Fibroblast of skin of abdomen (primary cell): ENCODE measurements around the gene RIPOR1.
A peak's percentile ranks its signal among the peaks of the same experiment; 100 is the strongest.

Source experiments
- DNase-seq: peaks from one replicate; pipeline ENCODE4 v3.0.0-alpha.2; 2013

The RIPOR1 gene

DNA sequence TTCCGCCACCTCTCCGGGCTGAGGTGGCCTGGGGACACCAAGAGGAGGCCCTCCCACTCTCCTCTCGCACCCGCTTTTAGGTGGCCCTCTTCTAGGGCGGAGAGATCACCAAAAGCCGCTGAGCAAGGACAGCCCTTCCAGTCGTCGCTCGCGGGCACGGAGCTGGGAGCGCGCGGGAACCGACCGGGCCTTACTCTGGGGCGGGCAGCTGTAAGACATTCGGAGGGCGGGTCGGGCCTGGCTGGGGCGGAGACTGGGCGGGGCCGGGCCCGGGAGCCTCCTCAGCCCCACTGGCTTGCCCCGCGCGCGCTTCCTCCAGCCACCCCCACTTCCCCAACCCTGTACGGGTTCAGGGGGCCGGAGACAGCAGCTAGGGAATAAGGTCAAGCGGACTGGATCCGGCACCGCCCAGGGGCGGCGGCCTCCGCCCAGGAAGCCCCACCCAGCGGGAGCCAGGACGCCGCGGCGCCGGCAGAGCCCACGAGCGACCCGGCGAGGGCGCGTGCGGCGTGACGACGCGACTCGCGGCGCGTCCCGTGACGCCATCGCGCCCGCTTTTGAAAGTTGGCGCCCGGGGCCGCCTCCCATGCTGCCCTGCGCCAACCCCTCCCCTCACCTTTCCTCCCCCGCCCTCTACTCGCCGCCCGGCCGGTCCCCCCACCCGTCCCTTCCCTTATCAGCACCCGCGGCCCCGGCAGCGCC, 33.3 kb downstream of the RIPOR1 start:
- peak; percentile 97 for DNase-seq

GRCh38 chr16:67562526-67562917, 33.9 kb downstream of the RIPOR1 start, which contains the start of gene CTCF:
Gene CTCF, plus strand, starts transcription at chr16:67562526. Its CDS starts 48,307 bp downstream, at chr16:67610833.
- DNase-seq: peak; percentile 87

GRCh38 chr16:67562918-67563707, 34.5 kb downstream of the RIPOR1 start:
- peak; percentile 65 for DNase-seq

DNA sequence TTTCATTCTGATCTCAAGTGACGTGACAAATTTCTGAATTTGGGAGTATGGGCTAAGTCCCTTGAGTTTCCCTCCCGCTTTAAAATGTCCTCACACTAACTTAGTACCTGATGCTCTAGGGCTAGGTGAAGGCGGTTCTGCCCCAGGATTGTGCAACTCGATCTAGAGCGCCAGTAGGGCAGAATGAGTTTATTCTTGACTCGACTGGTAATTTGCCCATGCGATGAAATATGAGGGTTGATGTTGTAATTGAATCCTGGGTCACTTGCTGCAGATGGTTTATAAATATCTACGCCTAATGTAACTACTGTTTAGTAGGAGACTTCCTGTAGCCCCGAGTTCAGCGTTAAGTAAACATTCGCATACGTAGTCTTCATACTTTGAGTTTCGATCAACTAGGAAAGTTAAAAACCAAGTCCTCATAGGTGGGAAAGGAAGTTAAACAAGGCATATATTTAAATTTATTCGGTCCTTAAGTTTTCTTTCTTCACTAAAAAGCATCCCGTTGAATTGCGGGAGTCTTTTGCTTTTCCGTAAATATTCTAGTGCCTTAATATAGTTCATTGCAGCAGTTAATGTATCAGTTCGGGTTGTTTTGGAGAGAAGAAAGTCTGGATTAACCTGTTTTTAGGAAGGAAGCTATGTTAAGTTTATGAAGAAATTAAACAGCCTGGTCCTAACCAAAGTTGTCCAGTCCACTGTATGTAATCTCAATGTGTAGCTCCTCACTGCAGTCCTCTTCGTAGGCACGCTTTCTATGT, 35.3 kb downstream of the RIPOR1 start:
- peak; percentile 45 for DNase-seq

DNA sequence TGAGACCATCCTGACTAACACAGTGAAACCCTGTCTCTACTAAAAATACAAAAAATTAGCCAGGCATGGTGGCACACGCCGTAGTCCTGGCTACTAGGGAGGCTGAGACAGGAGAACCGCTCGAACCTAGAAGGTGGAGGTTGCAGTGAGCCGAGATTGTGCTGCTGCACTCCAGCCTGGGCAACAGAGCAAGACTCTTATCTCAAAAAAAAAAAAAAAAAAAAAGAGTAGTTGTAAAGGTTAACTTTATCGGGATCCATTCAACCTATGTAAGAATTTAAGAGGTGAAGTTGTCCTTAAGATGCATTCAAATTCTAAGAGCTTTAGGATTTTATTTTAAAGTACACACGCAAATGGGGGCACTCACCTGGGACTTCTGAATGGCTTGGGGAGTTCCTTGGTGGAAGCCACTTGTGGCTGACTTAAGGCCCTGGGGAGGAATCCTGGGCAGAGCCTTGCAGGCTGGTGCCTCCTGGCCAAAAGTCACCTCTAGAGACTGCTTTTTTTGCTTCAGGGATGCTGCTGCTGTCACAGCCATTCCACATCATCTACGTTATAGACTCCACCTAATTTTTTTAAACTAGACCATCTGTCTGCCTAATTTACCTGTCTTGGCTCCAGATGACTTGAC, 37.0 kb downstream of the RIPOR1 start:
- DNase-seq: no peak

- peak; percentile 51 for DNase-seq
These were observed 42.8 kb downstream of the RIPOR1 start for GRCh38 chr16:67571464-67571863.

DNA sequence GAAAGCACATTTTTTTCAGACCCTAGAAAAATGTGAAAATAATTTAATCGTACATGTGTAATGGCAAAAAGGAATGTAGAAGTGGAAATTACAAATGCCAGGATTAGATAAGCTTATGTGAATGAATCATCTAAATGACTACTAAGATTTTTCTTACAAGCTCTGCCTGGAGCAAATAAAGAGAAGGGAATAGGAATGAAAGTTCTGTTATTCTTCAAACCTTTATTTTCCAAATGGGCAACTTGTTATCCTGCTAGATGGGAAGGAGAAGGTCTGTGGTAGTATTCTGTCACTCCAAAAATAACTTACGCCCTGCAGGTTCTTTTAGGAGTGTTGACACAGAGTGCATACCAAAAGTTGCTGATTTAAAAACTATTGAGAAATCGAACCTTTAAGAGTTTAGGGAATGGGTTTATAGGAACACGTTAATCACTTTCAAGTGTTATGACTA, 43.4 kb downstream of the RIPOR1 start:
- DNase-seq: peak; percentile 64

DNA sequence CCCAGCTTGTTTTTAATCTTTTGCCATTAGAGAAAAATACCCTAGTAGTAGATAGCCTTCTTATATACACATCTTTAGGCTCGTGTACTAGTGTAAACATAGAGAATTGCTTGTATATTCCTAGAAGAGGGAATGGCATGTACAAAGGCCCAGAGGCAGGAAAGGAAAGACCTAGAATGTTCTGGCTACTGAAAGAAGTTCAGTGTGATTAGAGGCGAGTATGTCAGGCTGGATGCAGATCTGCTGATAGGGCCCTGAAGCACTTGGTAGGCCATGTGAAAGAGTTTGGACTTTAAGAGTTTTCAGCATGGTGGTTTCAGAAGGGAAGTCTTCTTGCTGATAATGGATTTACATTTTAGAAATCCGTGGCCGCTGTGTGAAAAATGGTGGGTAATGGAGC, 51.1 kb downstream of the RIPOR1 start:
- no peak for DNase-seq

DNA sequence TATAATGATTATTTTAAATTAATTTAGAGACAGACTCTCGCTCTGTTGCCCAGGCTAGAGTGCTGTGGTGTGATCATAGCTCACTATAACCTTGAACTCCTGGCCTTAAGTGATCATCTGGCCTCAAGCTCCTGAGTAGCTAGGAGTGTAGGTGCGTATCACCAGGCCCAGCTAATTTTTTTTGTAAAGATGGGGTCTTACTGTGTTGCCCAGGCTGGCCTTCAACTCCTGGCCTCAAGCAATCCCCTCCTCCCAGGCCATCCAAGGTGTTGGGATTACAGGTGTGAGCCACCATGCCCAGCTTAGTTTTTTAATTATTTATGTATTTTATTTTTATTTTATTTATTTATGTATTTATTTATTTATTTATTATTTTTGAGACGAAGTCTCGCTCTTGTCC, 51.6 kb downstream of the RIPOR1 start:
- no peak for DNase-seq

GRCh38 chr16:67593288-67593687, 64.7 kb downstream of the RIPOR1 start:
- no peak for DNase-seq

DNA sequence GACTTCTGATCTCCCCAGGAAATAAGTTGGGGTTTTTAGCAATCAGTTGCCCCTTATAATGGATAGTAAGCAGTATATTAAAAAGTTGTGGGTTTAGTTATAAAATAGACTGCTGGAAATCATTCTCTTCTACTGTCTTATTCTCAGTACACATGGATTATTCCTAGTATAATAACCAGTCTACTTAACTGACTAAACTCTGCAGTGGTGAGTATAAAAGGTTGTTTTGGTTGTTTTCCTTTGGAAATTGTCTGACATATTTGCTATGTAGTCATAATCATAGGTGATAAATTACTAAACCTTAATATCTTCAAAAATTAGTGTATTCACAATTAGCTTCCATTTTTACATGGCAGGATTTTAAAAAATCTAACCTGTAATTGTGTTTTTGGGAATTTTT, 65.1 kb downstream of the RIPOR1 start:
- no peak for DNase-seq

DNA sequence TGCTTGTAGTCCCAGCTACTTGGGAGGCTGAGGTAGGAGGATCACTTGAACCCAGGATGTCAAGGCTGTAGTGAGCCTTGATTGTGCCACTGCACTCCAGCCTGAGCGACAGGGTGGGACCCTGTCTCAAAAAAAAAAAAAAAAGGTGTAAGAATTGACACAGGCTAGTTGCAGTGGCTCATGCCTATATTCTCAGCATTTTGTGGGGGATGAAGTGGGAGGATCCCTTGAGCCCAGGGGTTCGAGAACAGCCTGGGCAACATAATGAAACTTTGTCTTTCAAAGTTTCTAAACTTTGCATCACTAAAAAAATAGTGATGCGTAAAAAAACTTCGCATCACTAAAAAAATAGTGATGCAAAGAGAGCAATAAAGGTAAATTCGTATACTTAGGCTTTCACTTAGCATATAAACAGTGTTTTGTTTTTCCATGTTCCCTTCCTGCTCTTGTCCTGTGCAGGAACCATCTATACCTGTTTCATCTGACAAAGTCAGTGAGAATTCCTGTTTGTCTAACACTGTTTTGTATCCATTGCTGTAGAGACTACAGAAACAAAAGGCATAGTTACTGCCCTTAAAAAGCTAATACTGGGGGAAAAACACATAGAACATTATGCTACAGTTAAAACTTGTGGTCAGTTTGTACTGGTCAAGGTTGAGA, 65.8 kb downstream of the RIPOR1 start:
- DNase-seq: no peak

- DNase-seq: peak; percentile 62
These were observed 66.3 kb downstream of the RIPOR1 start for GRCh38 chr16:67594956-67595355.
